ENCODE data around the gene CTNND2.

DNA sequence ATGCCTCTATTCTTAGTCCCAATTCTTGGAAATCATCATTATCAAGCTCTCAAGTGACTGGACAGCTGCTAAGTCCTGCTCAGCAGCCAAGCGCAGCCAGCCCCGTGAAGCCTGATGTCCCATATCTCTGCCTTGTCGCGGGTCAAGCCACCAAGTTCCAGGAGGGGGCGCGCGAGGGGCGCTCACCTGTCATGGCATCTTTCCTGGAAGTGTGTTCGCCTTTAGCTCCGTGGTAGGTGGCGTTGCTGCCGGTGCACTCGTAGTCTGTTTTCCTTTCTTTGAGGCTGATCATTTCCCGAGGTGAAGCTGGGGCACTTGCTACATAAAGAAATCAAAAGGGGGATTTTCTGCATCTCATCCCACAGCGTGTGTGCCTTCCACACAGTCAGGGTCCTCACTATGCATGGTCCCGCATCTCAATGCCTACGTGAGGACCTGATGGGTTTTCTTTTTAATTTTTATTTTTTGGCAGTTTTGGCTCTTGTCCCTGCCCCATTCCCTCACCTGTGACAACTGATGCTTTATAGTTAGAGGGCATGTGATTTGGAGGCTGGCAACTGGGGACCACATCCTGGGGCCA lies 916.2 kb downstream of the CTNND2 start:
- TF ChIP-seq, protein P1, sequence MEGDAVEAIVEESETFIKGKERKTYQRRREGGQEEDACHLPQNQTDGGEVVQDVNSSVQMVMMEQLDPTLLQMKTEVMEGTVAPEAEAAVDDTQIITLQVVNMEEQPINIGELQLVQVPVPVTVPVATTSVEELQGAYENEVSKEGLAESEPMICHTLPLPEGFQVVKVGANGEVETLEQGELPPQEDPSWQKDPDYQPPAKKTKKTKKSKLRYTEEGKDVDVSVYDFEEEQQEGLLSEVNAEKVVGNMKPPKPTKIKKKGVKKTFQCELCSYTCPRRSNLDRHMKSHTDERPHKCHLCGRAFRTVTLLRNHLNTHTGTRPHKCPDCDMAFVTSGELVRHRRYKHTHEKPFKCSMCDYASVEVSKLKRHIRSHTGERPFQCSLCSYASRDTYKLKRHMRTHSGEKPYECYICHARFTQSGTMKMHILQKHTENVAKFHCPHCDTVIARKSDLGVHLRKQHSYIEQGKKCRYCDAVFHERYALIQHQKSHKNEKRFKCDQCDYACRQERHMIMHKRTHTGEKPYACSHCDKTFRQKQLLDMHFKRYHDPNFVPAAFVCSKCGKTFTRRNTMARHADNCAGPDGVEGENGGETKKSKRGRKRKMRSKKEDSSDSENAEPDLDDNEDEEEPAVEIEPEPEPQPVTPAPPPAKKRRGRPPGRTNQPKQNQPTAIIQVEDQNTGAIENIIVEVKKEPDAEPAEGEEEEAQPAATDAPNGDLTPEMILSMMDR (IDR thresholded peaks at IDR 0.05), result peak; percentile 37 to 88 (median 78)
- TF ChIP-seq POLR2A (IDR thresholded peaks at IDR 0.05), result peak in 1 of 2 donors; percentile 44

Data from thyroid gland (tissue), 4 donors.